SK-N-SH treated with all-trans-retinoic acid at 6 μM for 48 hours (cell line): ENCODE measurements around the gene TPO.

Experiments
- ATAC-seq: fragments of 200-7000 bp; cut with Tn5 transposase; 3 replicates; pipeline ENCODE4 v1.9.1; 2020; ENCODE audit warnings: mild to moderate bottlenecking, moderate library complexity
- ARNTL ChIP-seq: fragments of 450-650 bp; formaldehyde crosslinking; IDR thresholded peaks from 2 replicates; pipeline ENCODE4 v1.5.0; 2020; ENCODE audit warnings: low read depth, mild to moderate bottlenecking, moderate library complexity, borderline replicate concordance
- BACH2 ChIP-seq: fragments of 250-450 bp; sonication (Bioruptor Pico); IDR thresholded peaks from 2 replicates; pipeline ENCODE4 v1.9.0; 2021; ENCODE audit warnings: mild to moderate bottlenecking, borderline replicate concordance
- CSDC2 ChIP-seq: fragments of 250-450 bp; sonication (Bioruptor Pico); IDR thresholded peaks from 2 replicates; pipeline ENCODE4 v1.5.0; 2020; ENCODE audit warnings: mild to moderate bottlenecking, moderate library complexity
- ESRRG ChIP-seq: fragments of 250-450 bp; sonication (Bioruptor Pico); IDR thresholded peaks from 2 replicates; pipeline ENCODE4 v1.6.1; 2021; ENCODE audit warnings: mild to moderate bottlenecking
- GLIS3 ChIP-seq: fragments of 250-450 bp; sonication (Bioruptor Pico); IDR thresholded peaks from 2 replicates; pipeline ENCODE4 v1.5.0; 2020; ENCODE audit warnings: mild to moderate bottlenecking, moderate library complexity
- ISL1 ChIP-seq: fragments of 250-450 bp; sonication (Bioruptor Pico); IDR thresholded peaks from 2 replicates; pipeline ENCODE4 v2.1.2; 2022; ENCODE audit warnings: mild to moderate bottlenecking, moderate library complexity
- OSR1 ChIP-seq: fragments of 250-450 bp; sonication (Bioruptor Pico); IDR thresholded peaks from 2 replicates; pipeline ENCODE4 v1.8.0; 2022; ENCODE audit warnings: moderate library complexity, mild to moderate bottlenecking, inconsistent platforms
- PPARA ChIP-seq: fragments of 250-450 bp; sonication (Bioruptor Pico); IDR thresholded peaks from 2 replicates; pipeline ENCODE4 v1.5.0; 2020; ENCODE audit warnings: mild to moderate bottlenecking, borderline replicate concordance
- RARB ChIP-seq: fragments of 250-450 bp; sonication (Bioruptor Pico); IDR thresholded peaks from 2 replicates; pipeline ENCODE4 v1.8.0; 2021; ENCODE audit warnings: mild to moderate bottlenecking, moderate library complexity
- SNAI2 ChIP-seq: fragments of 250-450 bp; sonication (Bioruptor Pico); IDR thresholded peaks from 2 replicates; pipeline ENCODE4 v1.5.0; 2020; ENCODE audit warnings: mild to moderate bottlenecking, moderate library complexity
- TCF4 ChIP-seq: fragments of 250-450 bp; sonication (Bioruptor Pico); IDR thresholded peaks from 2 replicates; pipeline ENCODE4 v1.8.0; 2021; ENCODE audit warnings: mild to moderate bottlenecking, moderate library complexity, borderline replicate concordance
- TOX ChIP-seq: fragments of 250-450 bp; sonication (Bioruptor Pico); IDR thresholded peaks from 2 replicates; pipeline ENCODE4 v1.8.0; 2021; ENCODE audit warnings: mild to moderate bottlenecking, moderate library complexity, borderline replicate concordance
- ZC3H10 ChIP-seq: fragments of 250-450 bp; sonication (Bioruptor Pico); IDR thresholded peaks from 2 replicates; pipeline ENCODE4 v1.5.1; 2021; ENCODE audit warnings: mild to moderate bottlenecking, moderate library complexity
- ZFP3 ChIP-seq: fragments of 250-450 bp; sonication (Bioruptor Pico); IDR thresholded peaks from 2 replicates; pipeline ENCODE4 v1.5.0; 2020; ENCODE audit warnings: mild to moderate bottlenecking, moderate library complexity
- ZFP30 ChIP-seq: fragments of 450-650 bp; formaldehyde crosslinking; IDR thresholded peaks from 2 replicates; pipeline ENCODE4 v1.5.0; 2022; ENCODE audit warnings: mild to moderate bottlenecking, moderate library complexity
- ZNF565 ChIP-seq: fragments of 450-650 bp; formaldehyde crosslinking; conservative IDR thresholded peaks from 2 replicates; pipeline ENCODE4 v1.5.0; 2020; ENCODE audit warnings: low read depth, mild to moderate bottlenecking, moderate library complexity
- ZNF70 ChIP-seq: fragments of 450-650 bp; formaldehyde crosslinking; IDR thresholded peaks from 2 replicates; pipeline ENCODE4 v1.5.0; 2020; ENCODE audit warnings: mild to moderate bottlenecking, moderate library complexity
- ZNF8 ChIP-seq: fragments of 450-650 bp; formaldehyde crosslinking; IDR thresholded peaks from 2 replicates; pipeline ENCODE4 v1.5.0; 2020; ENCODE audit warnings: mild to moderate bottlenecking, moderate library complexity
- TF ChIP-seq, protein P1 (sequence below): fragments of 250-450 bp; sonication (Bioruptor Pico); IDR thresholded peaks from 2 replicates; pipeline ENCODE4 v1.5.1; 2020; ENCODE audit warnings: low read depth, mild to moderate bottlenecking, moderate library complexity
- TF ChIP-seq, protein P2 (sequence below): fragments of 250-450 bp; sonication (Bioruptor Pico); IDR thresholded peaks from 2 replicates; pipeline ENCODE4 v1.5.0; 2020; ENCODE audit warnings: mild to moderate bottlenecking, moderate library complexity
- TF ChIP-seq, protein P3 (sequence below): fragments of 250-450 bp; sonication (Bioruptor Pico); IDR thresholded peaks from 2 replicates; pipeline ENCODE4 v1.5.1; 2021; ENCODE audit warnings: mild to moderate bottlenecking, moderate library complexity
- TF ChIP-seq, protein P4 (sequence below): fragments of 250-450 bp; sonication (Bioruptor Pico); IDR thresholded peaks from 2 replicates; pipeline ENCODE4 v1.8.0; 2020; ENCODE audit warnings: mild to moderate bottlenecking, moderate library complexity, borderline replicate concordance
- TF ChIP-seq, protein P5 (sequence below): fragments of 250-450 bp; sonication (Bioruptor Pico); IDR thresholded peaks from 2 replicates; pipeline ENCODE4 v1.8.0; 2021; ENCODE audit warnings: low read depth, mild to moderate bottlenecking, moderate library complexity, borderline replicate concordance

Gene TPO

DNA sequence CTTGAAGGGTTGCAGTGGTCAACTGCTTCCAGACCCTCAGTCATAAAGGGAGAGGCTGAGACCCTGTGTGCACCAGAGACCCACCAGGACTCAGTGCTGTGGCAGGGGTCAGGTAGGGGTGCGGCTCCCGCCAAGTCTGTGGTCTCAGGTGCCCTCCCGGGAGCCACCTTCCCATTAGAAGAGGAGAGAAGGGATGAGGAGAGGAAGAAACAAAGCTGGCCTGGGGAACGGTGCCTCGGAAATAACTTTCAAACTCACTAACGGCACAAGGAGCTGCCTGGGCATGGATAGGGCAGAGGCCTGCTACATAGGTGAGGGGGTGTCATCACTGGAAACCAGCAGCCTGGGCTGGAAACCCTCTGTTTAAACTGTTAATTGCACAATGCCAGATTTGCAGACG is 84.9 kb downstream of the TPO start:
- TF ChIP-seq ZNF565 (CRISPR knock-in tag), result no peak
- TF ChIP-seq ESRRG (CRISPR knock-in tag), result no peak
- TF ChIP-seq ISL1 (CRISPR knock-in tag), result no peak
- TF ChIP-seq, protein P1, sequence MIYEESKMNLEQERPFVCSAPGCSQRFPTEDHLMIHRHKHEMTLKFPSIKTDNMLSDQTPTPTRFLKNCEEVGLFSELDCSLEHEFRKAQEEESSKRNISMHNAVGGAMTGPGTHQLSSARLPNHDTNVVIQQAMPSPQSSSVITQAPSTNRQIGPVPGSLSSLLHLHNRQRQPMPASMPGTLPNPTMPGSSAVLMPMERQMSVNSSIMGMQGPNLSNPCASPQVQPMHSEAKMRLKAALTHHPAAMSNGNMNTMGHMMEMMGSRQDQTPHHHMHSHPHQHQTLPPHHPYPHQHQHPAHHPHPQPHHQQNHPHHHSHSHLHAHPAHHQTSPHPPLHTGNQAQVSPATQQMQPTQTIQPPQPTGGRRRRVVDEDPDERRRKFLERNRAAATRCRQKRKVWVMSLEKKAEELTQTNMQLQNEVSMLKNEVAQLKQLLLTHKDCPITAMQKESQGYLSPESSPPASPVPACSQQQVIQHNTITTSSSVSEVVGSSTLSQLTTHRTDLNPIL, result no peak
- no peak for TF ChIP-seq ZNF70 (CRISPR knock-in tag)
- TF ChIP-seq, protein P2, sequence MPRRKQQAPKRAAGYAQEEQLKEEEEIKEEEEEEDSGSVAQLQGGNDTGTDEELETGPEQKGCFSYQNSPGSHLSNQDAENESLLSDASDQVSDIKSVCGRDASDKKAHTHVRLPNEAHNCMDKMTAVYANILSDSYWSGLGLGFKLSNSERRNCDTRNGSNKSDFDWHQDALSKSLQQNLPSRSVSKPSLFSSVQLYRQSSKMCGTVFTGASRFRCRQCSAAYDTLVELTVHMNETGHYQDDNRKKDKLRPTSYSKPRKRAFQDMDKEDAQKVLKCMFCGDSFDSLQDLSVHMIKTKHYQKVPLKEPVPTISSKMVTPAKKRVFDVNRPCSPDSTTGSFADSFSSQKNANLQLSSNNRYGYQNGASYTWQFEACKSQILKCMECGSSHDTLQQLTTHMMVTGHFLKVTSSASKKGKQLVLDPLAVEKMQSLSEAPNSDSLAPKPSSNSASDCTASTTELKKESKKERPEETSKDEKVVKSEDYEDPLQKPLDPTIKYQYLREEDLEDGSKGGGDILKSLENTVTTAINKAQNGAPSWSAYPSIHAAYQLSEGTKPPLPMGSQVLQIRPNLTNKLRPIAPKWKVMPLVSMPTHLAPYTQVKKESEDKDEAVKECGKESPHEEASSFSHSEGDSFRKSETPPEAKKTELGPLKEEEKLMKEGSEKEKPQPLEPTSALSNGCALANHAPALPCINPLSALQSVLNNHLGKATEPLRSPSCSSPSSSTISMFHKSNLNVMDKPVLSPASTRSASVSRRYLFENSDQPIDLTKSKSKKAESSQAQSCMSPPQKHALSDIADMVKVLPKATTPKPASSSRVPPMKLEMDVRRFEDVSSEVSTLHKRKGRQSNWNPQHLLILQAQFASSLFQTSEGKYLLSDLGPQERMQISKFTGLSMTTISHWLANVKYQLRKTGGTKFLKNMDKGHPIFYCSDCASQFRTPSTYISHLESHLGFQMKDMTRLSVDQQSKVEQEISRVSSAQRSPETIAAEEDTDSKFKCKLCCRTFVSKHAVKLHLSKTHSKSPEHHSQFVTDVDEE, result no peak
- no peak for TF ChIP-seq TCF4 (CRISPR knock-in tag)
- TF ChIP-seq RARB (CRISPR knock-in tag), result no peak
- TF ChIP-seq BACH2 (CRISPR knock-in tag), result no peak
- no peak for TF ChIP-seq PPARA
- TF ChIP-seq, protein P3, sequence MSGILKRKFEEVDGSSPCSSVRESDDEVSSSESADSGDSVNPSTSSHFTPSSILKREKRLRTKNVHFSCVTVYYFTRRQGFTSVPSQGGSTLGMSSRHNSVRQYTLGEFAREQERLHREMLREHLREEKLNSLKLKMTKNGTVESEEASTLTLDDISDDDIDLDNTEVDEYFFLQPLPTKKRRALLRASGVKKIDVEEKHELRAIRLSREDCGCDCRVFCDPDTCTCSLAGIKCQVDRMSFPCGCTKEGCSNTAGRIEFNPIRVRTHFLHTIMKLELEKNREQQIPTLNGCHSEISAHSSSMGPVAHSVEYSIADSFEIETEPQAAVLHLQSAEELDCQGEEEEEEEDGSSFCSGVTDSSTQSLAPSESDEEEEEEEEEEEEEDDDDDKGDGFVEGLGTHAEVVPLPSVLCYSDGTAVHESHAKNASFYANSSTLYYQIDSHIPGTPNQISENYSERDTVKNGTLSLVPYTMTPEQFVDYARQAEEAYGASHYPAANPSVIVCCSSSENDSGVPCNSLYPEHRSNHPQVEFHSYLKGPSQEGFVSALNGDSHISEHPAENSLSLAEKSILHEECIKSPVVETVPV (CRISPR knock-in tag), result no peak
- TF ChIP-seq ZFP3, result no peak
- TF ChIP-seq CSDC2 (CRISPR knock-in tag), result no peak
- TF ChIP-seq, protein P4, sequence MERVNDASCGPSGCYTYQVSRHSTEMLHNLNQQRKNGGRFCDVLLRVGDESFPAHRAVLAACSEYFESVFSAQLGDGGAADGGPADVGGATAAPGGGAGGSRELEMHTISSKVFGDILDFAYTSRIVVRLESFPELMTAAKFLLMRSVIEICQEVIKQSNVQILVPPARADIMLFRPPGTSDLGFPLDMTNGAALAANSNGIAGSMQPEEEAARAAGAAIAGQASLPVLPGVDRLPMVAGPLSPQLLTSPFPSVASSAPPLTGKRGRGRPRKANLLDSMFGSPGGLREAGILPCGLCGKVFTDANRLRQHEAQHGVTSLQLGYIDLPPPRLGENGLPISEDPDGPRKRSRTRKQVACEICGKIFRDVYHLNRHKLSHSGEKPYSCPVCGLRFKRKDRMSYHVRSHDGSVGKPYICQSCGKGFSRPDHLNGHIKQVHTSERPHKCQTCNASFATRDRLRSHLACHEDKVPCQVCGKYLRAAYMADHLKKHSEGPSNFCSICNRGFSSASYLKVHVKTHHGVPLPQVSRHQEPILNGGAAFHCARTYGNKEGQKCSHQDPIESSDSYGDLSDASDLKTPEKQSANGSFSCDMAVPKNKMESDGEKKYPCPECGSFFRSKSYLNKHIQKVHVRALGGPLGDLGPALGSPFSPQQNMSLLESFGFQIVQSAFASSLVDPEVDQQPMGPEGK (CRISPR knock-in tag), result no peak
- TF ChIP-seq ZC3H10, result no peak
- TF ChIP-seq GLIS3, result no peak
- TF ChIP-seq ARNTL (CRISPR knock-in tag), result no peak
- no peak for ATAC-seq

DNA sequence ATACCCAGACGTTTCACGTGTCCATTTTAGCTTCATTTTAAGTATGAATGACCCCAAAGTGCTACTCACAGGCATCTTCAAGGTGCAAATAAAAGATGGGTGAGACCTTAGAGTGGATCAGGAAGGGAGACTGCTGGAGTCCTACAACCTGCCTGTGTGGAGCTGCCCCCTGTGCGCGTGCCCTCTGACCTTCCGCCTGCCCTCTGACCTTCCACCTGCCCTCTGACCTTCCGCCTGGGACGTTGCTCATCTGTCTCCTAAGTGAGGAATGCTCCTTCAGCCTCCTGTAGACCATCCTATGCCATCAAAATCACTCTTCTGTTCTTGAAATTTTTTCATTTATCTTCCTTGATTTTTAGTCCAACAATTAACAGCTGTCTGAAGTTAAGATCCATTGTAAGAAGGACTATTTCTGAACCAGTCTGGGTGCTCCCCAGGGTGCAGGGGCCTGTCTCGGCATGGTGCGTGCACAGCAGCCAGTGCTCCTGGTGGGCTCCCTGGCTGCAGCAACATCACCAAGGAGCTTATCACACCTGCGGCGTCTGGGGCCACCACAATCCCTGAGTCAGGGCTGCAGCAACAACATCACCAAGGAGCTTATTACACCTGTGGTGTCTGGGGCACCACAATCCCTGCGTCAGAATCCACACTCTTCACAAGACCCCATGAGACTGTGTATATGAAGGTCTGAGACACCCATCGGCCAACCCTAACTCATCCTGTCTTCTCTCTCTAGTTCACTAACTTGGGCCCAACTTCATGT is 86.0 kb downstream of the TPO start:
- ATAC-seq, result no peak
- no peak for TF ChIP-seq ZC3H10
- no peak for TF ChIP-seq ZNF565 (CRISPR knock-in tag)
- no peak for TF ChIP-seq BACH2 (CRISPR knock-in tag)
- TF ChIP-seq TOX (CRISPR knock-in tag), result no peak
- no peak for TF ChIP-seq ISL1 (CRISPR knock-in tag)
- TF ChIP-seq ESRRG (CRISPR knock-in tag), result no peak
- TF ChIP-seq, protein P3 (CRISPR knock-in tag), result no peak
- no peak for TF ChIP-seq ZNF8 (CRISPR knock-in tag)
- TF ChIP-seq ZNF70 (CRISPR knock-in tag), result no peak
- no peak for TF ChIP-seq GLIS3
- TF ChIP-seq, protein P5, sequence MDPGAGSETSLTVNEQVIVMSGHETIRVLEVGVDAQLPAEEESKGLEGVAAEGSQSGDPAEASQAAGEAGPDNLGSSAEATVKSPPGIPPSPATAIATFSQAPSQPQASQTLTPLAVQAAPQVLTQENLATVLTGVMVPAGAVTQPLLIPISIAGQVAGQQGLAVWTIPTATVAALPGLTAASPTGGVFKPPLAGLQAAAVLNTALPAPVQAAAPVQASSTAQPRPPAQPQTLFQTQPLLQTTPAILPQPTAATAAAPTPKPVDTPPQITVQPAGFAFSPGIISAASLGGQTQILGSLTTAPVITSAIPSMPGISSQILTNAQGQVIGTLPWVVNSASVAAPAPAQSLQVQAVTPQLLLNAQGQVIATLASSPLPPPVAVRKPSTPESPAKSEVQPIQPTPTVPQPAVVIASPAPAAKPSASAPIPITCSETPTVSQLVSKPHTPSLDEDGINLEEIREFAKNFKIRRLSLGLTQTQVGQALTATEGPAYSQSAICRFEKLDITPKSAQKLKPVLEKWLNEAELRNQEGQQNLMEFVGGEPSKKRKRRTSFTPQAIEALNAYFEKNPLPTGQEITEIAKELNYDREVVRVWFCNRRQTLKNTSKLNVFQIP (CRISPR knock-in tag), result no peak
- TF ChIP-seq, protein P4 (CRISPR knock-in tag), result no peak
- TF ChIP-seq TCF4 (CRISPR knock-in tag), result no peak
- no peak for TF ChIP-seq ARNTL (CRISPR knock-in tag)
- no peak for TF ChIP-seq PPARA
- TF ChIP-seq RARB (CRISPR knock-in tag), result no peak
- TF ChIP-seq ZFP30 (CRISPR knock-in tag), result no peak
- TF ChIP-seq SNAI2 (CRISPR knock-in tag), result no peak
- no peak for TF ChIP-seq OSR1
